H1 (cell line): ENCODE results near the gene JADE3. TPM values are rescaled to one million over a fixed set of nuclear protein-coding genes. Genes with fewer than 3 reads are reported as not detected.

ENCODE experiments used
- SP4 ChIP-seq: IDR thresholded peaks from 2 replicates; pipeline ENCODE4 v1.6.1; 2012; ENCODE audit warnings: low read length, inconsistent platforms
- TBP ChIP-seq: IDR thresholded peaks from 2 replicates; pipeline ENCODE4 v1.6.1; 2011; ENCODE audit warnings: low read depth, low read length, improper control_type of control experiment
- polyA plus RNA-seq, 7 experiments: library from polyadenylated mRNA; depleted of rRNA in 3 of 7; stranded (reverse) in 5 of 7; unstranded in 2 of 7; fragments of >200 nt in 5 of 7; fragments of 200-250 nt in 2 of 7; gene quantifications; 1 replicate in 5 of 7; 2 replicates in 1 of 7; 4 replicates in 1 of 7; pipeline versions ENCODE4 v1.2.1 to v1.2.3, GENCODE V29; 2011 to 2013; ENCODE audit warnings: missing spikeins in 2 of 7, mixed read lengths in 2 of 7
- total RNA-seq: library from RNA; stranded (reverse); fragmentation: NEBNext Ultra II Directional; extraction: Animal tissue kit (Norgen Biotek cat#: 25700); gene quantifications from 2 replicates; pipeline ENCODE4 v1.2.1, GENCODE V29; 2021

Gene JADE3
- total and polyA plus RNA-seq, 2 of the 8 experiments (the other 6 are each of a cell fraction or from before 2014, with no cell fraction given): 6.9 to 21.5 TPM

DNA sequence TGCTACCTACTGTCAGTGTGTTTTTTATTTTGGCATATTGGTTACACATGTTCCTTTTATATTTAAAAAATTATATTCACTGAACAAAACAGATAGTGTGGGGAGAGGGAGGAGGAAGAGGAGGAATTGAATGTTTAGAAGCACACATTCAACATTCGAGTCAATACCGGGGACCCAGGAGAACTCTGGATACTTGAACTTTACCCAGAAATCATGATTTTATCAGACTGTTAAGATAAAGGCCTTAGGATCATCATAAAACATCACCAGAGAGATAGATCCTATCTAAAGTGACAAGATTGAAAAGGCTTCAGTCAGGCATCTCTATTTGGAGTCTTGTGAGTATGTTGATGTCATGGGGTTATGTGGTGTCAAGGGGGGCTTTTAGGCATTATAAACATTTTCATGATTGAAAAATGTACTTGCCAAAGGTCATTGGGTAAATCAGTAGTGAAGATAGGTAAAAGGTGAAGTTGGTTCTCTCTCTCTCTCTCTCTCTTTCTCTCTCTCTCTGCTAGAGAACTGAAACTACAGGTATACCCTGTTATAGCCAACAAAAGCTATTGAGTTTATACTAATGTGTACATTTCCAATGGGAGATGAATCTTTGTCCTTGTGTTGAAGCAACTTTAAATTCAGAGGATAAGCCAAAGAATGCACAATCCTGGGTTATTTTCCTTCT, 149.2 kb downstream of the JADE3 start (continued):
- TF ChIP-seq TBP (no peak), SP4 (no peak)
